HG02623 (cell line): ENCODE data around the gene MUC6.

ENCODE experiments used
- ATAC-seq: cut with Tn5 transposase; IDR thresholded peaks from one replicate; pipeline ENCODE4 v1.9.1; 2021; ENCODE audit warnings: moderate library complexity; ENCODE audit not compliant: unreplicated experiment

Gene MUC6

GRCh38 chr11:1038361-1038760 lies 1.8 kb upstream of the MUC6 start:
- ATAC-seq: no peak

DNA sequence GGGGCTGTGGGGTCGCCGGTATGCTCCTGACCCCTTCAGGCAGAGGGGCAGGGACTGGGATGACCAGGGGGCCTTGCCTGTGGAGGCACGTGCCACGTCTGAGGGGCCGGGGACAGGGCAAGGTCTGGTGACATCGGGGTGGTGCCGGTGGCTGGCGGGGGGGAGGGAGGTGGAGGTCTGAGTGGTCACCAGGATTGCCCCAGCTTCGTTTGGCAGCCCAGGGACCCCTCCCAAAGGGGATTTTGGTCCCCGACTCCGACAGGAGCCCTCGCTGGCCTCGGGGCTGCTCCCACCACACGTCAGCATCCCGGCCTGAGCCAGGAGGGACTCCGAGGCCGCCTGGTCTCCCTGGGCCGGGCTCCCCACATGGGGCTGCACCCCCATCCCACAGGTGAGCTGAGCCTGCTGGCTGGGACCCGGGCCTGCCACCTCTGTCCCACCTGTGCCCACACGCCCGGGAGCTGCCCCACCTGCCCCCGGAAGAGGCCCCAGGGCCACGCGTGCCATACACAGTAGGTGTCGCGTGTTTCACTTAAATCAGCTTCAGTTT lies 1.1 kb upstream of the MUC6 start:
- ATAC-seq: no peak

- no peak for ATAC-seq
Measured at GRCh38 chr11:1036931-1037330, 413 bp upstream of the MUC6 start.

DNA sequence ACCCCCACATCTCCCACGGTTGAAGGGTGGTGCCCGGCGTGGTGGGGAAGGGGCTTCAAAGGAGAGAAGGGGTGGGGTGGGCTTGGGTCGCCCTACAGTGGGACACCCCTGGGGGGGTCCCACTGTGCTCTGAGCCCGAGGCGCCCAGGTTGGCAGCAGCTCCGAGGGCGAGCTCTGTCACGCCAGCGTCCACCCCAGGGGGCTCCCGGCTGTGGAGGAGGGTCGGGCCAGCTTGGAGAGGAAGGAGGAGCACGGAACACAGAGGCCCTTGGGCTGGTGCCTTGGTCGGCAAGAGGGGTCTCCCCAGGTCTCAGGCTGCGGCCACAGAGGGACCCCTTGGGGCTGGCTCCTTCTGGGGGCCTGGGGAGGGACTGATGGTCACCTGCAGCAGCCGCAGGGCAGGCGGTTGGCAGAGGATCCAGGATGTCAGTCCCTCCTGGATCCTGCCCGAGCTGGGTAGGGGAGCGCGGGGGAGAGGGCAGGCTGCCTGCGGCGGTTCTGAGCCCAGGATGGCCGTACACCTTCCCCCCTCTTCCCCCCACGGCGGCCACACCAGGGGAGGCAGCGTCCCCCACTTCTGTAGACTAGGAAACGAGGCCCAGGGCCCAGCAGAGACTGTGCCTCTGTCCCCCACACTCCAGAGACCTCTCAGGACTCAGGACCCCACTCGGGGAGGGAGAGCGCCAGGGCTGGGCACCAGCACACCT lies 788 bp downstream of the MUC6 start:
- ATAC-seq: no peak

GRCh38 chr11:1034456-1035295 lies 1.8 kb downstream of the MUC6 start:
- ATAC-seq: no peak

GRCh38 chr11:1034001-1034400 lies 2.5 kb downstream of the MUC6 start:
- no peak for ATAC-seq

- no peak for ATAC-seq
Measured at GRCh38 chr11:1033016-1033798, 3.3 kb downstream of the MUC6 start.

- ATAC-seq: no peak
Measured at GRCh38 chr11:1032310-1032891, 4.1 kb downstream of the MUC6 start.

DNA sequence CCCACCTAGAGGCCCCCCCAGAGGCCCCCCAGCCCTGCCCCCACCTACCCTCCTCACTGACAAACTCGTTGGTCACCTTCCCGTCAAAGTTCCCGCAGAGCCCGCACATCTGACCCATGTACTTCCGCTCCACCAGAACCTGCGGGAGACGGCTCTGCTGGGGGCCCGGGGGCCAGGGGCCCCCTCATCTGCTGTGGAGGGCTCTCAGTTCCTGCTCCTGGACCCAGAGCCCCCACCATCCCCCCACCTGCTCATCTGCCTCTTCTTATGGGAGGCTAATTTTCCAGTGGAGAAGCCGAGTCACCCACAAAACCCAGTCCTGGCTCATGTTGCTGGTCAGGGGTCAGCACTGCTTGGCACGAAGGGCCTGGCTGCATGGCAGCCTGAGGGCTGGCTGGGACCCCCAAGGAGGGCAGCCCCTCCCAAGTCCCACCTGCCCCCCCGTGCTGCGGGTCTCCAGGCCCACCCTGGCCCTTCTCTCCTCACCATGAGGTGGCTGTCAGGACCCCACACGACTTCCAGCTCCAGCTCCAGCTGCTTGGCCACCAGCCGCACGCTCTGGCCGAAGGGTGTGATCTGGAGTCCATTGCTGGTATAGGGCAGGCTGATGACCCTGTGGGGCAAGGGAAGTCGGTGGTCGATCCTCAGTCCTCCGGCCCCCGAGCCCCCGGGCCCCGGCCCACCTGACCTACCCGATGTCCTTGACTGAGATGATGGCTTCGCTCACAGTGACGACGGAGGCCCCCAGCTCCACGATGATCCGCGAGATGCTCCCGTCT lies 5.2 kb downstream of the MUC6 start:
- no peak for ATAC-seq

GRCh38 chr11:1030556-1030955 lies 6.0 kb downstream of the MUC6 start:
- ATAC-seq: no peak

DNA sequence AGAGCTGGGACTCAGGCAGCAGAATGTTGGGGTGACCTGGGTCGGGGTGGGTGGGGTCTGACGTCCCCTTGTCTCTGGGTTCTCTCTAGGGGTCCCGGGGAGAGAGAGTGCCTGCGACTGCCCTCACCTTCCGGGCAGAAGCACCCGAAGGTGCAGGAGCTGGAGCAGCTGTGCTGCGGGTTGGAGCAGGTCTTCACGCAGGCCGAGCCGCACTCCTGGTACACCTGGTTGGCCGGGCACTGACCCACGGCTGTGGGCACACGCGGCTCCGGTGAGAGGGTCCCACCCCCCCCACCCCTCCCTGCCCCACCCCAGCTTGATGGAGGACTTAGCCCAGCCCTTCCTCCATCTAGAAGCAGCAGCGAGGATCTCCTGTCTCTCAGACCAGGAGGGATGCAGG lies 6.4 kb downstream of the MUC6 start:
- no peak for ATAC-seq

- no peak for ATAC-seq
Measured at GRCh38 chr11:1029654-1030053, 6.9 kb downstream of the MUC6 start.

DNA sequence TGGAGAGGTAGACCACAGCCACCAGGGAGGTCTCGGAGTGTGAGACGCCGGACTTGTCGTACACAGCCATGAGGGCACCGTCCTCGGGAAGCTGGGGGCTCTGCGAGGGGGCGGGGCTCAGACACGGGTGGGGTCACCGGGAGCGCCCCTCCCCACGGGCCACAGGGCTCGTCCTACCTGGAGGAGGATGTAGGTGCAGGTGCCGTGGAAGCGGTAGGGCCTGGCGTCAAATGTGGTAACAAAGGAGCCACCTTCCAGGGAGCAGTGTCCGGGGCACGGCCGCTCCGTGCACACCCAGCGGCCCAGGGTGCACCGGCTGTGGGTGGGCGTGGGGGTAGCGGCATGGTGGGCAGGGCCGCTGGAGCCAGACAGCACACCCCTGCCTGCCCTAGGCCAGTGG lies 7.5 kb downstream of the MUC6 start:
- ATAC-seq: no peak

DNA sequence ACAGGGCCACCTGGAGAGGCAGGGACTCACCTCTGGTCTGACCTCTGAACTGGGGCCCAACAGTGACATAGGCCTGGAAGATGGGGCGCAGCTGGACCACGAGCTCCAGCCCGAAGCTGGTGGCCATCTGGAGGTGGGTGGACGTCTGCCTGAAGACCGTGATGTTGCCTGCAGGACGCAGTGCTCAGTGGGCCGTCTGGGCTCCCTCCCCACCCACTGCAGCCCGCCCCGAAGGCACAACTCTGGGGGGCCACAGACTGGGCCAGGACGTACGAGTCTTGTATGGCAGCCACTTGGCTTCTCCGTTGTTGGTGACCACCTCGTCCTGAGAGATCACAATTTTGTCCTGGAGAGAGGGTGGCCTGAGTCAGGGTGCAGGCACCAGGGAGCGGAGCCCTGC lies 7.9 kb downstream of the MUC6 start:
- ATAC-seq: no peak

- ATAC-seq: no peak
Measured at GRCh38 chr11:1028291-1028540, 8.3 kb downstream of the MUC6 start.

- ATAC-seq: no peak
Measured at GRCh38 chr11:1027483-1028290, 8.8 kb downstream of the MUC6 start.

DNA sequence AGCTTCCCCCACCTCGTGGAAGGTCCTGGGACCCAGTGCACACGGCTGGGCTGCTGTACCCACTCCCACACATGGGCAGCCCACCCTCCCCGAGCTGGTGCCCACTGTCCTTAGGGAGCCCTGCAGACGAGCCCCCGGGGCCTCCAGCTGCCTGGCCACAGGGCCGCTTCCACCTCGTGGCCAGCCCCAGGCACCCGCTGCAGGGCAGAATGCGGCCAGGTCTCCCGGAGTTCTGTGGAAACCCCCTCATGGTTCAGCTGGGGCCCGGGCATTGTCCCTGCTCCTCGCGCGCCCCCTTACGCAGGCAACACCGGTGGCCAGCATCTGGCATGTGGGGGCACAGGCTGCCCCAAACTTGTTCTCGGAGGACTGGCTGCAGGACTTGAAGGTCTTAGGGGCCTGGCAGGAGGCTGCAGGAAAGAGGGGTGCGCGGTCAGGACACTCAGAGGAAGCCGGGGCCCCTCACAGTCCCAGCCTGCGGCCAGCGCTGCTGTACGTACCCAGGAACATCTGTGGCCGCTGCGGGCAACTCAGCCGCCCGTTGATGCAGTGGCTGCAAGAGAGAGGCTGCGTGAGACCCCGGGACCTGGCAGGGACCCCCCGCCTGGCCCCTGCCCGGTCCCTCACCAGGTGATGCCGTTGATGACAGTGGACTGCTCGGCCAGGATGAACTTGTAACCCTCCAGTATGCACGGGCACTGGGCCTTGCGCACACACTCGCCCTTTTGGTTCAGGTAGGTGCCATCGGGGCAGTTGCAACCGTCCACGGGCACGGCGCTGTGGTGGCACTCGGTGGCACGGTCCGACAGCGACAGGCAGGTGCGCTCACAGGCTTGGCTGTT lies 9.7 kb downstream of the MUC6 start:
- no peak for ATAC-seq

DNA sequence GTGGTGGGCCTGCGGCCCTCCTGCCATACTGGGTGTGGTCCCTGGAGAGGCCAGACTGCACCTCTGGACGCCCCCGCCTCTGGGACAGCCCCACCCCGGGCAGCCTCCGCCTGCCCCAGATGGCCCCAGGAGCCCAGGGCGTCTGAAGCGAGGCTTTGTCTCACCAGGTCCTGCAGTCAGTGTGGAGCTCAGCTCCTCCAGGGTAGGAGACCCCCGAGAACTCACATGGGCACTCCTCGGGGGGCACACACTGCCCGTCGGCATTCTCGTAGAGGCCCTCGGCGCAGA lies 10.4 kb downstream of the MUC6 start:
- no peak for ATAC-seq
